Ishikawa (cell line): ENCODE measurements around the gene MARF1.

Experiments used
- CEBPB ChIP-seq: IDR thresholded peaks from 2 replicates; pipeline ENCODE4 v1.6.1; 2012
- CREB1 ChIP-seq: IDR thresholded peaks from 2 replicates; pipeline ENCODE4 v1.6.1; 2012; ENCODE audit warnings: low read depth
- EP300 ChIP-seq: IDR thresholded peaks from 2 replicates; pipeline ENCODE4 v1.6.1; 2012; ENCODE audit warnings: borderline replicate concordance
- NFIC ChIP-seq: IDR thresholded peaks from 2 replicates; pipeline ENCODE4 v1.6.1; 2012
- REST ChIP-seq: IDR thresholded peaks from 2 replicates; pipeline ENCODE4 v1.6.1; 2012; ENCODE audit warnings: low read depth, mild to moderate bottlenecking
- TAF1 ChIP-seq: IDR thresholded peaks from 2 replicates; pipeline ENCODE4 v1.6.1; 2012; ENCODE audit warnings: low read depth, mild to moderate bottlenecking
- TEAD4 ChIP-seq: IDR thresholded peaks from 2 replicates; pipeline ENCODE4 v1.6.1; 2012
- TF ChIP-seq, protein P1 (sequence below): IDR thresholded peaks from 2 replicates; pipeline ENCODE4 v1.6.1; 2012

- no peak for TF ChIP-seq NFIC
- no peak for TF ChIP-seq CEBPB
- TF ChIP-seq REST = no peak
- TF ChIP-seq EP300 = no peak
- TF ChIP-seq, protein P1, sequence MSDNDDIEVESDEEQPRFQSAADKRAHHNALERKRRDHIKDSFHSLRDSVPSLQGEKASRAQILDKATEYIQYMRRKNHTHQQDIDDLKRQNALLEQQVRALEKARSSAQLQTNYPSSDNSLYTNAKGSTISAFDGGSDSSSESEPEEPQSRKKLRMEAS = no peak
- no peak for TF ChIP-seq TAF1
- TF ChIP-seq CREB1 = no peak
- TF ChIP-seq TEAD4 = no peak
Measured at GRCh38 chr16:15557258-15557657, 85.7 kb downstream of the MARF1 start.
